GM03348 (cell line): Measurements from ENCODE around the gene CST2.
"Not testable (repeated sequence)": the region's sequence is repeated elsewhere in the genome, so short reads cannot be mapped to it uniquely, and the experiment has no call there.

ENCODE experiments used
- DNase-seq: peaks from one replicate; pipeline ENCODE4 v3.0.0; 2012; ENCODE audit warnings: low spot score

Gene CST2, protein sequence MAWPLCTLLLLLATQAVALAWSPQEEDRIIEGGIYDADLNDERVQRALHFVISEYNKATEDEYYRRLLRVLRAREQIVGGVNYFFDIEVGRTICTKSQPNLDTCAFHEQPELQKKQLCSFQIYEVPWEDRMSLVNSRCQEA

DNA sequence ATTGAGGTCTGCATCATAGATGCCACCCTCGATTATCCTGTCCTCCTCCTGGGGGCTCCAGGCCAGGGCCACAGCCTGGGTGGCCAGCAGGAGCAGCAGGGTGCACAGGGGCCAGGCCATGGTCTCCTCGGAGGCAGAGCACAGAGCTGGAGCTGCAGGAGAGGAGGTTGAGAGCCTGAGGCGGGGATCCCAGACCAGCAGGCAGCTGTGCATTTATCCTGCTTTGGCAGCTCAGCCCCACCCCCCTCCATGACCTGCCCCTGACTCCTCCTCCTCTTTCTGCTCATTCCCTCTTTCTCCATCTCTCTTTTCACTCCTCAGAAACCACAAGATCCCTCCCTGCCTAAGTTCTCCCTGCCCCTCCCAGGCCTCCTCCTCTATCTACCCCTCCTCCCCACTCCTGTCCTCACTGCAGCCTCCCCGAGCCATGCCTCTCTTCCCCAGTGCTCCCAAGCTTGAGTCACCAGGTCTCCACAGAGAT, at the start of gene CST2:
Gene CST2, minus strand, starts transcription at position 189 of the 481 bp plus-strand sequence. Its CDS starts 69 bp downstream, at position 120.
- DNase-seq = no peak

DNA sequence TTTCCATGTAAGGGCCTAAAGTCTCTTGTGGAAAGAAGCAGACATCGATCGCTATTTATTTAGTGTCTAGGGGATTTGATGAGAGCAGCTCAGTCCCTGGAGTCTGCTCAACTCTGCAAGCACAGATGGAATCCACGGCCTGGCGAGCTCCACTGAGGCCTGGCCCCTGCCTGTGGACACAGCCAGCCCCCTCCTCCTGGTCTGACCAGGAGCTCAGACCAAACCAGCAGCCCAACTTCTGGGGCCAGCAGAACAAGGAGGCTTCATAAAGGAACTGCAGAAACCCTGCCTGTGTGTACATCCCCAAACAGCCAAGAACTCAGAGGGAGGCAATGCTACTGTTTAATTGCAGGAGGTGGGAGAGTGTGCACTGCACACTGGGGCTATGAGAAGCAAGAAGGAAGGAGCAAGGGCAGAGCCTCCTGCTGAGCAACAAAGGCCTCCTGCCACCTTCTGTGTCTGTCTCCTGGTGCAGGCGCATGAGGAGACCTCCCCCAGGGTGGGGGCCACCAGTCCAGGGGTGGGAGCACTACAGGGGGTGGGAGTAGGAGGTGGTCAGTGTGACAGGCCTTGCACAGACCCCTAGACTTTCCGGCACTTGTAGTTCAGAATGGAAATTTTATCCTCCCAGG, 49.2 kb upstream of the CST2 start:
- DNase-seq = no peak

DNA sequence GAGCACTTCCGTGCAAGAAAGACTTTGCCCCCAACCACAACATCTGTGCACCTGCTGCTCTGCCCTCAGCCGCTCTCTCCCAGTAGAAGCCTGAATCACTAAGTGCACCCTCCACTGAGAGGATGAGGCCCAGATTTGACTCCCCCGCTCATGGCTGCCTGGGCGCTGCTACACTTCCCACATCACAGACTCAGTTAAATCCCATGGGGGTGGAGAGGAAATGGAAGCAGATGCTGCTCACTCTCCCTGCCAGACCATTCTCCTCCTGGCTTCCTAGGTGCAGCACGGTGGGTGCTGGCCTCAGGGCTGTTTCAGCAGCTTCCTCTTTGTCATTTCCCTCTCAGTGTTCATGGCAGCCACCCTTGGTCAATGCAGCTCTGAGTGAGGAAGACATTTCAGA, 48.2 kb upstream of the CST2 start:
- no peak for DNase-seq

DNA sequence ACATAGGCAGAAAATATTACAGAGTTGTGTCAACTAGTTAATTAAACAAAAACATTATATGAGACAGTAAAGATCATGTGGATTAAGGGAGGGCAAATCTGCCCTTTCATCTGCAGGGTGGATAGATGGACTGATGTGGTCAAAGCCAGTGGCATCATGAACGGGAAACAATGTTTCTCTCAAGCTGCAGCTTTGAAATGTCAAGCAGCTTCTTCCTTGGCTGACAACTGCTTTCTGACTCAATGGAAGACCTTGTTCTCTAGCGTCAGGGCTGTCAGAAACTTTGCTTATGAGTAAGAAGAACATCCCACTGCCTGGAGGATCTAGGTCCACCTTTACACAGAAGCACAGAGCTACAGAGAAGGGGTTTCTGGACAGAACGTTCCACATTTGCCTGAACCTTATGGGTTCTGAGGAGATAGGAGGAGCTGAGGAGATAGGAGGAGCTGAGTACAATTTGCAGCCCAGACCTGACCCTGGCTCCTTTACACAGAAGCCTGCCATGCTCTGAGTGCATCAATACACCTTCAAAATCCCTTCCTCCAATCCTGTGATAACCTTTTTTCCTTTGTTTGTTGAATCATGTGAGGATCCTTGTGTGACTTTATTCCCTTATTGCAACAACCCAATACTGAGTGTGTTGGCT, 47.0 kb upstream of the CST2 start:
- DNase-seq = no peak

DNA sequence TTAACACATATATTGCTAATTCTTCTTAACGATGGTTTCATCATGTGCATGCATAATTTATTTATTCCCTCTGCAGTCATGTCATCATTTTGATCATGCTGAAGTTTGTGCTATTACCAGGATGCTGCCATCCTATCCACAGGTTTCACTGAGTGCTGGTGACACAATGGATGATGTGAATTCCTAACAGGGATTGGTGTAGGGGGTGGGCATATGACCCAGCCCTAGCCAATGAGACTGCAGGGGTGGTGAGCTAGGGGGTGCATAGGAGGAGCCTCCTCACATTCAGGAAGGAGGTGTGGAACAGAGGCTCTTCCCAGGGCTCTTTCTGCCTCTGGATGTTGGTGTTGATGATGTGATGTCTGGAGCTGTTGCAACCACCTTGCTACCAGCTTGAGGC, 45.5 kb upstream of the CST2 start:
- DNase-seq = no peak

DNA sequence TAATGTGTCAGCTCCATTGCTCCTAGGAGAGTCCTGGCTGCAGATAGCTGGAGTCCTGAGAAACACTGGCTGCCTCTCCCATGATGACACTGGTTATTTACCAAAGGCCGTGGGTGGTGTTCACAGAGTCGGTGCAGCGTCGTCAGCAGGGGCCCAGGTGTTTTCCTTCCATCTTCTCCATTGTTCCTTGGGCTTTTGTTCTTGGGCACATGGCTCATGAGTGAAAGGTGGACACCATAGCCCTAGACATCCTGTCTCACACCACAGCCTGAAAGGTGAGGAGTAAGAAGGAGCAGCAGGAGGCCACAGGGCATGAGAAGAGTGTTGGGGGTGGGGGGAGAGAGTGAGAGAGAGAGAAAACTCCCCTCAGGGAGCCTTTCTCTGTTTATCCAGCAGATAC, 43.9 kb upstream of the CST2 start:
- DNase-seq = no peak

DNA sequence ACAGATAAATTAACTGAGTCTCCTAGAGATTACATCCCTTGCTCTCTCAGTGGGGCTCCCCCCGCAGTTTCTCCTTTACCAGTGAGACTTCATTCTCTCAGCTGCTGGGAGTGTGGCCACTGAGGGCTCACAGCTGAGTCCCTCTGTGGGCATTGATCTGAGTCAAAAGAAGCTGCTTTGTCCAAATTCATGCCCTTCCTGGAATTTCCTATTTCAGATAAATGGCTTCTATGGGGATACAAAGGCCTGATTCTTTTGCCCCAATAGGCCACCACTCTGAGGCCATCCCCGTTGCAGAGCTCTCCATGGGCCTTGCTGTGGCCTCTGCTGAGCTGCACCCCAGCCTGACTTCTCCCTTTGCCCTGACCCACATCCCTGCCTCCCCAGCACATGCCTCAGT, 43.0 kb upstream of the CST2 start:
- DNase-seq = no peak

DNA sequence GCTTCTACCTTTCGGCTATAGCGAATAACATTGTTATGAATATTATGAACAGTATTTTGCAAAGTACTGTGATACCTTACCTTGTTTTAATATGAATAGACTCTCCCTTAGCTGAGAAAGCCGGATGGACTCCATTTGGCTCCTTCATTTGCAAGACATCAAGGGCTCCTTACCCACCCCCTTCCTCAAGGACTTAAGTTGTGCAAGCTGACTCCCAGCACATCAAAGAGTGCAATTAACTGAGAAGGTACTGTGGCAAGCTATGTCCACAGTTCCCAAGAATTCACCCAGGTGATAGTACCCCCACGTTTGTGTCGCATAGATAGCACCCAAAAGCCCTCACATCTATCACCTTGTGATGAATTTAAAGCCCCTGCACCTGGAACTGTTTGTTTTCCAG, 41.8 kb upstream of the CST2 start:
- no peak for DNase-seq

DNA sequence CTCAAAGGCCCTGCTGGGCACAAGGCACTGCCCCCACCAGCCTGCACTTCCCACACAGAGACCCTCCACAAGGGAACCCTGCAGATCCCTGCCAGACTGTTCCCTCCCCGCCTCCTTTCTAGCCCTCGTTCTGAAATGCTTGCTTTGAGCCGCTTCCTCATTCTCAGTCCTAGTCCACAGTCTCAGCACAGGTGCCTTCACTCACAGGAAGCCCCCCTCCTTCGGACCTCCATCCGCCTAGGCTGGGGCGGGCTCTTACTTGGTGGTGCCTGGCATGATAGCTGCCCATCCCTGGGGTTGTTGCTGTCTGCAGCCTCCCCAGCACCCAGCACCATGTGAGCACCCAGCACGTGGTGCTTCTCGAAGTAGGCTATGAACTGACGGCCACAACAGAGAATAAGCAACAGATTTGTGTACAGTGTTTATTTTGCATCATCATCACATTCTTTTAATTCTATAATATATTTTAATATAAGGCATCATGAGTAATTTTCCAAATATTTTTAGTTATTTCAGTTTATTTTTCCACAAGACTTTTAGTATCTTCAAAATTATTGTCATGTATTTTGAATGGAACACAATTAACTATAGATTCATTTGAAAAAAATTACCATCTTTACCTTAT, 40.7 kb upstream of the CST2 start:
- DNase-seq = no peak

DNA sequence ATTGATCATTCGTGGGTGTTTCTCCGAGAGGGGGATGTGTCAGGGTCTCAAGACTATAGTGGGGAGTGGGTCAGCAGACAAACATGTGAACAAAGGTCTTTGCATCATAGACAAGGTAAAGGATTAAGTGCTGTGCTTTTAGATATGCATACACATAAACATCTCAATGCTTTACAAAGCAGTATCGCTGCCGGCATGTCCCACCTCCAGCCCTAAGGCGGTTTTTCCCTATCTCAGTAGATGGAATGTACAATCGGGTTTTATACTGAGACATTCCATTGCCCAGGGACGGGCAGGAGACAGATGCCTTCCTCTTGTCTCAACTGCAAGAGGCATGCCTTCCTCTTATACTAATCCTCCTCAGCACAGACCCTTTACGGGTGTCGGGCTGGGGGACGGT, 34.2 kb upstream of the CST2 start:
- not testable (repeated sequence) for DNase-seq

DNA sequence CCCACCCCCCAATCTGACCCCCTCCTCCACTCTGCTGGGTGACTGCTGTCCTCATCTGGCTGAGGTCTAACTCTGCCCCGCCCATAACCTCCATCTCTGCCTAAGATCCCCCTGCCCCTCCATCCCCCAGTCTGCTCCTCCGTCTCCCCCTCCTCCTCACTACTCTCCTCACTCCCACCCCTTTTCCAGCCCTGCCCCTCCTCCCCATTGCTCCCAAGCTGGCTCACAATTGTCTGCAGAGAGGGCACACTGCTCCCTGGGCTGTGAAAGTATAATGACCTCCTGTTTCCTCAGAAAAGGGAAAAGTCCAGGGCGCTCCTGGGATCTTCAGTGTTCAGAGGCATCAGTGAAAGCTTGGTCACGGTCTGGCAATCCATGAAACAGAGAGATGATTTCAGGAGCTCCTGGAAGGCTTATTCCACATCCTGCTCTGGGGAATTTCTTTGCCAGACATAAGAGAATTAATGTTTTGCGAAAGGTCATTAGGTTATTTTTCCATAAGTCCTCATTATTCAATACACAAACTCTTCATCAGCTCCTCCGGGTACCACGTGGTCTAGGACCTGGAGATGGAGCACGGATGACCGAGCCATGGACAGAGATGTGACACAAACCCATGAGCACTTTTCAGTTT, 31.6 kb upstream of the CST2 start:
- no peak for DNase-seq

DNA sequence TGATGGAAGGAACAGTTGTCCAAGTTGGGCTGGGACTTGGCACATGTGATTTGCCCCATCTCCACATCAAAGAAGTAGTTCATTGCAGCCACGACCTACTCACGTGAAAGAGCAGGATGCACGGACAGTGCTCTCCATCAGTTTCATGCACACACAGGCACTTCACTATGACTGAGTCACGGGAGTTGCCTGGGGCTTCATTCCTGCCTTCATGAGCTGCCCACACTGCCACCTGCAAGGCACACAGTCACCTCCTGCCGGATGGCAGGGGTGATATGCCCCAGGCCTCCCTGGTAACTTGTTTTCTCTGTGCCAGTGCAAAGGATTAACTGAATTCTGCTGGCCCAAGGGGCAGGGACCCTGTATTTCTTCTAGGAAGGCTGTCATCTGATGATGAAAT, 30.2 kb upstream of the CST2 start:
- no peak for DNase-seq

DNA sequence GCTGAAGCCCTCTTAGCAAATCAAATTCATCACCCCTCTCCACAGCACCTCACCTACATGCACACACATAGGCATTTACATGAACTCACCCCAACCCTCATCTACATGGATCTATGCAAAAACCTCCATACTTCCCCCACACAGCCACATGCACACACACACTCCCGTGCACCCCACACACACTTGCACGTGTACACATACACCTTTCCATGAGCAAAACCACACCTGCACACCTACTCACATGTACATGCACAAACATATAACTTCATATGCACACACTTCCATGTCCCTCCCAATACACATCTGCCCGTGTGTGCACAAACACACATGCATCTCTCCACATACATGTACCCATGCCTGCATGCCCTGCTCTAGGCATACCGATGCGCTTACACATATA, 29.7 kb upstream of the CST2 start:
- DNase-seq = no peak

DNA sequence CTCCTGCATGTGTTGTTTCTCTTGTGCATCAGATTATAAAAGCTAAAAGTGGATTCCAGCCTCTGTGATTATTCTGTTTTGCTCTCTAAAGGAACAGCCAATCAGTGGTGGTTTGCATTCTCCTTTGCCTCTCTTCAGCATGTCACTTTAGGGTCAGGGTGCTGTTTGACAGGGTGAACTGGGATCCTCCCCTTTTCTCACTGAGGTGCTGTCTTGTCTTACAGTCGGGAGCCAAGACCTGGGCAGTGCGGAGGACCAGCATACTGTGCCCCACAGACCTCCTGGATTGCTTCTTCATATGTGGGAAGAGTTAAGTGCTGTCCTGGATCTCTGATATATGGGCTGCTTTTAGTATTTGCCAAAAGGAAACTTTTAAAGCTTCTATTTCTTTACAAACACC, 15.2 kb upstream of the CST2 start:
- DNase-seq = no peak

DNA sequence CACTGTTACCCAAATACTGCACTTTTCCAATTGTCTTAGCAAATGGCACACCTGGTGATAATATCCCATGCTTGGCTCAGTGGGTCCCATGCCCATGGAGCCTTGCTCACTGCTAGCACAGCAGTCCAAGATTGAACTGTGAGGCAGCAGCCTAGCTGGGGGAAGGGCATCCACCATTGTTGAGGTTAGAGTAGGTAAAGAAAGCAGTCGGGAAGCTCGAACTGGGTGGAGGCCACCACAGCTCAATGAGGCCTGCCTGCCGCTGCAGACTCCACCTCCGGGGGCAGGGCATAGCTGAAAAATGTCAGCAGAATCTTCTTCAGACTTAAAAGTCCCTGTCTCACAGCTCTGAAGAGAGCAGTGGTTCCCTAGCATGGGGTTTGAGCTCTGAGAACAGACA, 9.2 kb upstream of the CST2 start:
- no peak for DNase-seq

DNA sequence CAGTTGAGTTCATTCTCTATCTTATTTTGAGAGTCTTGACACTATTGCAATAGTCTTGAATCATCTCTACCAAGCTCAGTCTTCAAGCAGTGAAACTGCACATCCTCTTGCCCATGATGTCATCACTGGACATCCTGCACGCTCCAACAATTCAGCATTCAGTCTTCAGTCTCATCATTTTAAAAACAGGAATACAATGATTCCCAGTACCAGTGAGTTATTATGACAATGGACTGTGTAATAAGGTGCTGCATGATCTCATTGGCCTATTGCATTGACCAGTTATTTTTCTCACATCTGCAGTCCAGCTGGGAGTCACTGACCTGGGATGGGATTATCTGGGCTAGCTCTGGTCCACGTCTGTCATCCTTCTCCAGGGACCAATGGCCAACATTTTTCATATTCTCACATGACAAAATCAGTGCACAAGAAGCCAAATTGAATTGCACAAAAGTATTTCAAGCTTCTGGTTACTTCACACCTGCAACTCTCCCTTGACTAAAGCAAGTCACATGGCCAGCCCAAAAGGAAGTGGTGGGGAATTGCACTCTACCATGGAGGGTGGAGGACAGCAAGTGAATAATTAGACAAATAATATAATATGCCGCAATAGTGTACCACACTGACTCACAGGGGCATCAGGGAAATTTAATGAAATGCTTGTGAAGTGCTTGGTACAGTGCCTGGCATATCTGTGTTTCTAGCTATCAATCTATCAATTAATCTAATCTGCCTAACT, 6.4 kb upstream of the CST2 start:
- DNase-seq = no peak

DNA sequence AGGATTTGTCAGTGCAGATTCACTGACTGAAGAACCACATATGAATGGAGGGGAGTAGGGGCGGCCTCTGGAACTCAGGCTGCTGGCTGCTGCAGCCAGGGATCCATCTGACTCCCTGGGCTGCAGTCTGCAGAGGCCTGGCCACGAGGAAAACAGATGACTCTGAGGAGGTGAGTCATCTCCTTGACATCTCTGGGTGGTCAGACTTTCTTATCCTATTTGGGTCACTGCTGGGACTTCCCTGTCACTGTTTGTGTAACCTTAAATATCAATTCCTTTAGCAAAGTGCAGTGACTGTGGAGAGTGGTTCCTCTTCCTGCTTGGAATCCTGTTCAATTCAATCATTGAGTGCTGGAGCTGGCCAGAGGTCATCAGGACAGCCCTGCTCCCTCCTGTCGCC, 5.4 kb upstream of the CST2 start:
- DNase-seq = peak; percentile 29

DNA sequence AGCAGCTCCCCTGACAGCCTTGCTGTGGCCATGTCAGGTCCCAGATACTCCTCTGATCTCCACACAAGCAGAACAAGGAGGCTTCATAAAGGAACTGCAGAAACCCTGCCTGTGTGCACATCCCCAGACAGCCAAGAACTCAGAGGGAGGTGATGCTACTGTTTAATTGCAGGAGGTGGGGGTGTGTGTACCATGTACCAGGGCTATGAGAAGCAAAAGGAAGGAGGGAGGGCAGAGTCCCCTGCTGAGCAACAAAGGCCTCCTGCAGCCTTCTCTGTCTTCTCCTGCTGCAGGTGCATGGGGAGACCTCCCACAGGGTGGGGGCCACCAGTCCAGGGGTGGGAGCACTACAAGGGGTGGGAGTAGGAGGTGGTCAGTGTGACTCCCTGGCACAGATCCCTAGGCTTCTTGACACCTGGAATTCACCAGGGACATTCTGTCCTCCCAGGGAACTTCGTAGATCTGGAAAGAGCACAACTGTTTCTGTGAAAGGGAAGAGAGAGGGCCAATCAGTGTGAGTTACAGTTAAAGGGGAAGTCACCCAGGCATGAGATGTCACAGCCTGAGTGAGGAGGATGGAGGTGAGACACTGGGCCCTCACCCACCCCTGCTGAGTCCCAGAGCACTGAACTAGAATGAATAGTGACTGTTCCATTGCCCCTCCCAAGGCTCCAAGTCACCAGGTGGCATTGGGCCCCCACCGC, 2.8 kb downstream of the CST2 start:
- no peak for DNase-seq

DNA sequence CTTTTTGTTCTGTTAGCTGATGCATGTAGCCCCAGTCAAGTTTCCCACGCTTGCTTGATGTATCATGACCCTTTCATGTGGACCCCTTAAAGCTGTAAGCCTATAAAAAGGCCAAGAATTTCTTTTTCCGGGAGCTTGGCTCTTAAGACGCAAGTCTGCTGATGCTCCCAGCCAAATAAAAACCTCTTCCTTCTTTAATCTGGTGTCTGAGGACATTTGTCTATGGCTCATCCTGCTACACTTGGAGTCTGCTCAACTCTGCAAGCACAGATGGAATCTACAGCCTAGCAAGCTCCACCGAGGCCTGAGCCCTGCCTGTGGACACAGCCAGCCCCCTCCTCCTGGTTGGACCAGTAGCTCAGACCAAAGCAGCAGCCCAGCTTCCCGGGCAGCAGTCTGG, 3.4 kb downstream of the CST2 start:
- DNase-seq = no peak

DNA sequence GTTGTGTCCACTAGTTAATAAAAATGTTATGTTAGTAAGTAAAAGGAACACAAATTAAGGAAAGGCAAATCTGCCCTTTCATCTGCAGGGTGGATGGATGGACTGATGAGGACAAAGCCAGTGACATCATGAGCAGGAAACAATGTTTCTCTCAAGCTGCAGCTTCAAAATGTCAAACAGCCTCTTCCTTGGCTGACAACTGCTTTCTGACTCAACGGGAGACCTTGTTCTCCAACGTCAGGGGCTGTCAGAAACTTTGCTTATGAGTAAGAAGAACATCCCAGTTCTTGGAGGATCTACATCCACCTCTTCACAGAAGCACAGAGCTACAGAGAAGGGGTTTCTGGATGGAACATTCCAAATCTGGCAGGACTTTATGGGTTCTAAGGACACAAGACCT, 6.0 kb downstream of the CST2 start:
- DNase-seq = no peak

DNA sequence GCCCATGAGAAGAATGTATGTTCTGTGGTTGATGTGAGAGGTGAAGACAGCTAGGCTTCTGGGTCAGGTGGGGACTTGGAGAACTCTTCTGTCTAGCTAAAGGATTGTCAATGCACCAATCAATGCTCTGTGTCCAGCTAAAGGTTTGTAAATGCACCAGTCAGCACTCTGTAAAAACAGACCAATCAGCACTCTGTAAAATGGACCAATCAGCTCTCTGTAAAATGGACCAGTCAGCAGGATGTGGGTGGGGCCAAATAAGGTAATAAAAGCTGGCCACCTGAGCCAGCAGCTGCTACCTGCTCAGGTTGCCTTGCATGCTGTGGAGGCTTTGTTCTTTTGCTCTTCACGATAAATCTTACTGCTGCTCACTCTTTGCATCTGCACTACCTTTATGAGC, 15.0 kb downstream of the CST2 start:
- not testable (repeated sequence) for DNase-seq
